ENCODE measurements around the gene TRIM66. TPM values are rescaled to one million over a fixed set of nuclear protein-coding genes. Genes with fewer than 3 reads are reported as not detected.

Gene TRIM66
- total RNA-seq, 2 experiments from 2014 or later, result 24.5 to 26.7 TPM

DNA sequence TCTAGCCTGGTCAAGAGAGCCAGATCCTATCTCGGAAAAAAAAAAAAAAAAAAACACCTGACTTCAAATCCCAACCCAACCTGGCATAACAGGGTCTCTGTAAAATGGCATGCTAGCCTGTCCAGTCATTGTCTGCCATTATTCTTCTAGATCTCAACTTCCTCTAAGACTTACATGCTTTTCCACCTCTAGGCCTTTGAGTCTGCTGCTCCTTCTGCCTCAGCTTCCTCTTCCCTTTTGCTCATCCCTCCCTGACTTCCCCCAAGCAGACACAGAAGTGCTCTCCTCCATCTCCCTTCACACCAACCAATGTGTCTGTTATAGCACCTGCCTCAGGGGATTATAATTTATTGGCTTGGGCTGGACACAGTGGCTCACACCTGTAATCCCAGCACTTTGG is 96.3 kb downstream of the TRIM66 start:
- ChIA-PET CTCF (no interaction called here), POLR2A (no interaction called here)

DNA sequence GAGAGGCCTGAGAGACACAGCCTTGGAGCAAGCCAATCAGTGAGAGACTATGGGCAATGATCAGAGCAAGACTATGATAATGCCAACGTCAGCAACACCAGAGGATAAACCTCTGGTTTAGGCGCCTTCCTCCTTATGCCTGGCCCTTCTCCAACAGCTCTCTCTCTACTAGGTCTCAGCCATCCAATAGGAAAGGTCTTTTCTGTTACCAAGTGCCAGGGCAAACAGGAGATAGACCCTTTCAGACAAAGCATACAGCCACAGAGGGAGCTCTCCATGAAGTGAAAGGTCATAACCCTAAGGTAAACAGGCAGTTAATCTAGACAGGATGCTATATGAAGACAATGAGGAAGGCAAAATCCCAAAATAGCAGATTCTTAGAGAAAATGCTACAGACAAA is 98.0 kb downstream of the TRIM66 start:
- ChIA-PET POLR2A (no interaction called here), CTCF (no interaction called here)

DNA sequence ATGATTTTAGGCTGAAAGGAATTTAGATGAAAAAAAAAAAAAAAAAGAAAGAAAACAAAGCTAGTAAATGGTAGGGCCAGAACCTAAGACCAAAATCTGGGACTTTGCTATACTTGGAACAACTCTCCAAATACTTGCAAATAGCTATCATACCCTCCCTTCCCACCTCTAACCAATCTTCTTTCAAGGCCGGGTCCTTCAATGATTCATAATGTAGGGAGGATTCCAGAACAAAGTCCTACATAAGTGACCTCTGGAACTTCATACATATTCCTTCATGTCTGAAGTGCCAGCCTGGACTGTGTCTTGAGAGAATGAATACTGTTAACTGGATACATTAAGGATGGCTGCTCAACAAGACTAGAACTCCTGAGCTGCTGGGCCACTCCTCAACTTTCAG is 98.4 kb downstream of the TRIM66 start:
- ChIA-PET CTCF (interaction anchor here (0.7 kb wide), 1 partner anchor 169 kb away, joined by 3 read pairs; no protein-coding TSS in a partner anchor), POLR2A (interaction anchor here (0.7 kb wide), 1 partner anchor 590 kb away, joined by 3 read pairs; no protein-coding TSS in a partner anchor)

DNA sequence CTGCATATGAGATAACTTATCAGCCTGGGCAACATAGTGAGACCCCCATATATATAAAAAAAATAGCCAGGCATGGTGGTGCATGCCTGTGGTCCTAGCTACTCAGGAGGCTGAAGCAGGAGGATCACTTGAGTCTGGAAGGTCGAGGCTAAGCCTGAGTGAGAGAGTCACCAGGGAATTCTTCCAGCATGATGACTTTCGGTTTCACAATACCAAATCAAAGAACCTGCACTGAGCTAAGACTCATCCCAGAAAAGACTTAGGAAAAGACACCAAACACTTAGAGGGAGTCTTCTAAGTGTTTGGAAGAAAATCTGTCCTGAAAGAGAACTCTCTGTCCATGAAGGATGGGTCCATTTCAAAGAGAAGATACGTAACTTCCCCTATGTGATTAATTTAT is 101.2 kb downstream of the TRIM66 start:
- ChIA-PET CTCF (no interaction called here), POLR2A (no interaction called here)

DNA sequence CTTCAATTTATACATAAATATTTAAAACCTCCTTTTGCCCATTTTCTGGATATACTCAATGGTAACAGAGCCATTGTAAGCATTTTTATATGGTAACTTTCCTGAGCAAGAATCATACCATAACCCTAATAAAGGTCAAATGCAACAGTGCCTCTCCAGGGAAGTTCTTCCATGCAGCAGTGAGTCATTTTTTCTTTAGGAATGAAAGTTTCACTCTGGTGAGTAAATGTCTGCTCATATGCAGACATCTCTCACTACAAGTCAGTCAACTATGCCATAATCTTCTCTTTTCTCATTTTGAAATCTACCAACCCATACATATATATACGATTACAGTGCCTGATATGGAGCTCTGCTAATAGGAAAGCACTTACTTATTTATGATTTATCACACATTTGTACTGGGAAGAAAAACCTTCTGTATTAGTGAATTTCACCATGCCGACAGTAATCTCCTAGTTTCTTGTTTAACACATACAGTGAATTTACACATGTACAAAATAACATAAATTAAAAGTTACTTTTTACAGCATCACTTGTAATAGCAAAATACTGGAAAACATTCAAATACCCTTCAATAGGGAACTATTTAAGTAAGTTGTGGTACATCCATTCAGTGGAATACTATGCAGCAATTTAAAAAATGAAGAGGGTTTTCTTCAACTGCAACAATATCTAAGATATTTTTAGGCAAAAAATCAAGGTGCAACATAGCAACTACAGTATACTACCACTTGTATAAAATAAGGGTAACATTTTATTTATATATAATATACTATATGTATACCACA is 104.5 kb downstream of the TRIM66 start:
- POLR2A ChIA-PET, result no interaction called here
- CTCF ChIA-PET, result no interaction called here

DNA sequence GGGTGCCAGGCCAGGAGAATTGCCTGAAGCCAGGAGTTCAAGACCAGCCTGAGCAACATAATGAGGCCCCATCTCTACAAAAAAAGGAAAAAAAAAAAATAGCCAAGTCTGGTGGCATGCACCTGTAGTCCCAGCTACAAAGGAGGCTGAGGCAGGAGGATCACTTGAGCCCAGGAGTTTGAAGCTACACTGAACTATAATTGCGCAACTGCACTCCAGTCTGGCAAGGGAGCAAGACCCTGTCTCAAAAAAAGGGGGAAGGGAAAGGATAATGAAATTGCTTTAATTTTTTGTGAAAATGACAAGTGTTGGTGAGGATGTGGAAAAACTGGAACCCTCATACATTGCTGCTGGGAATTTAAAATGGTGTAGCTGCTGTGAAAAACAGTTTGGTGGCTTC is 107.7 kb downstream of the TRIM66 start:
- CTCF ChIA-PET, result no interaction called here
- POLR2A ChIA-PET, result no interaction called here

DNA sequence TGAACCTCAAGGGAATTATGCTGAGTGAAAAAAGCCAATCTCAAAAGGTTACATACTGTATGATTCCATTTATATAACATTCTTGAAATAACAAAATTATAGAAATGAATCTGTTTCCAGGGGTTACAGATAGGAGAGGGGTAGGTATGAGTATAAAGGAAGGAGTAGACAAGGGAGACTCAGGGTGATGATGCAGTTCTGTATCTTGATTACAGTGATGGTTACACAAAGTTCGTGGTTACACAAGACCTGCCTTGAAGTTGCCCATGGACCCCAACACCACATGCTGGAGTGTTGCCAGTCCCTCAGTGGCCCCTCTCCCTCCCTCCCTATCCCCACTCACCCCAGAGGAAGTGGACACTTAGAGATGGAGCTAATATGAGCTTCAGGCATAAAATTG is 108.7 kb downstream of the TRIM66 start:
- ChIA-PET POLR2A (no interaction called here), CTCF (interaction anchor here (0.6 kb wide), 1 partner anchor 411 kb away, joined by 3 read pairs; no protein-coding TSS in a partner anchor)

DNA sequence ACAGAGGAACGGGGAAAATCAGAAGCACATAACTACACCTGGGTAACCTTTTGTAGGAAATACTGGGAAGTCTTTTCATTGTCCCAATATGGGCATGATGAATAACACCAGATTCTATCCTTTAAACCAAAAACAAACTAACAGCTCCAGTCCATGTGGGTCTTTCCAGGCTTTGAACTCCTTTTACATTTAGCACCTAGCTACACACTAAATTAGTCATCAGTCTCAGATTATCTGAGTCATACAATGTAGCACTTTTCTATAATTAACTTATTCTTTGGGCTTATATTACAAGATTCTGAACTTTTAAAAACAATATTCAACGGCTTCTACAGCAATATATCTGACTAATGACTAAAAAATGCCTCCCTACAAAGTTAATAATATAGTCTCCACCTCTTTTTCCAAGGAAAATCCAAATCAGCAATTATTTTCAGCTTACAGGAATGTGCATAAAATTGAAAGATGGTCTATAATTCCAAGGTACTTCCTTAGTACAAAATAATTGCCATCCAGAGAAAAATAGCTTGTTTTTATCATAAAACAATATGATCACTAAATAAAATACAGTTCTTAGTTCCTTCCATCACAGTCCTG is 114.8 kb downstream of the TRIM66 start:
- POLR2A ChIA-PET, result no interaction called here
- CTCF ChIA-PET, result interaction anchor here (1.0 to 2.5 kb wide), 2 partner anchors 372 to 375 kb away, joined by 4 to 6 read pairs; no protein-coding TSS in a partner anchor

DNA sequence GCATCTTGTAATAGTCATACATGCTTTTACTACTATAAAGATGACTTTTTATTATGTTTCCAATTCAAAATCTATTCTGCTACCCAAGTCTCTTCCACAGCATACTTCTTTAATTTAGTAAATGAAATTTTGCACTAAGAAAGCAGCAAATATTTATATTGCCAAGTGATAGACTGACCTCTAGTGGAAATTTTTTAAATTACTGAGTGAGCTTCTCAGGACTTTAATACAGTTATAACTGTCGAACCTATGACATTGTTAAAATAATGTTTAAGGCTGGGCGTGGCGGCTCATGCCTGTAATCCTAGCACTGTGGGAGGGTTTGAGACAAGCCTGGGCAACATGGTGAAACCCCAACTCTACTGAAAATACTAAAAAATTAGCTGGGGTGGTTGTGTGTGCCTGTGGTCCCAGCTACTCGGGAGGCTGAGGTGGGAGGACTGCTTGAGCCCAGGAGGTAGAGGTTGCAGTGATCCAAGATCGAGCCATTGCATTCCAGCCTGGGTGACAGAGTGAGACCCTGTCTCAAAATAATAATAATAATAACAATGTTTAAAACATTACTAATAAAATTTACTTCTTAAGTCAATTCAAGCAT is 115.8 kb downstream of the TRIM66 start:
- POLR2A ChIA-PET, result no interaction called here
- CTCF ChIA-PET, result interaction anchor here (1.0 to 2.5 kb wide), 4 partner anchors 237 to 374 kb away, joined by 3 to 6 read pairs (median 4); partner anchors contain the start of gene LMO1

DNA sequence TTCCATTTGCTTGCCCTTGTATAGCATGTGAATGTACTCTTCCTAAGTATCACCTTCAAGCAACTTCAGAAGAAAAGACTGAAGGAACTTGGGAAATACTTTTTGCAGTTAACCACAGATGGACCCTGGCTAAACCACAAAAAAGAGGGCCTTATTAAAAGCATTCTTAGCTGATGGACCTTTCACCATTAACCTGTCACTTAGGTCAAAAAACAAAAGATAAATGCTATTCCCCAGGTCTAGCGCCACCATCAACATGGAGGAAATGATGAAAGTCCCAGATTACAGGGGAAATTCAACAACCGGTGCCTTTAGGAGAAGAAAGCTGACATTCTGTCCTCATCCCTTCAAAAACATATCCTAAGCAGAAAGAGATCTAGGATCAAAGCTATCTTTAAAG is 117.9 kb downstream of the TRIM66 start:
- POLR2A ChIA-PET, result no interaction called here
- CTCF ChIA-PET, result no interaction called here

Other genes starting within 250 kb of the TRIM66 start
- gene STK33, start 88.4 kb downstream of the TRIM66 start, total RNA-seq, result 1 to 10 TPM; 2.5 to 3.1 TPM
- 1,000 to 10,000 TPM; 1,043 to 1,075 TPM for gene RPL27A, start 127 bp upstream of the TRIM66 start, total RNA-seq
- gene AKIP1, start 228.5 kb upstream of the TRIM66 start, total RNA-seq, result 10 to 100 TPM; 28.2 to 30.8 TPM

All from activated CD8-positive, alpha-beta memory T cell treated with anti-CD3 and anti-CD28 coated beads for 36 hours (primary cell).